PC-9 (cell line): ENCODE results near the gene TF.

Experiments
- EZH2 ChIP-seq: fragments of 200-600 bp; sonication (generic); IDR thresholded peaks from 2 replicates; pipeline ENCODE4 v1.8.0; 2017; ENCODE audit warnings: antibody characterized with exemption, low read depth
- TF ChIP-seq, protein P1 (sequence below): fragments of 200-600 bp; sonication (generic); conservative IDR thresholded peaks from 2 replicates; pipeline ENCODE4 v1.6.1; 2017; ENCODE audit warnings: mixed run types, antibody characterized with exemption, mild to moderate bottlenecking, moderate library complexity

GRCh38 chr3:133812872-133813271, 66.7 kb downstream of the TF start:
- TF ChIP-seq, protein P1, sequence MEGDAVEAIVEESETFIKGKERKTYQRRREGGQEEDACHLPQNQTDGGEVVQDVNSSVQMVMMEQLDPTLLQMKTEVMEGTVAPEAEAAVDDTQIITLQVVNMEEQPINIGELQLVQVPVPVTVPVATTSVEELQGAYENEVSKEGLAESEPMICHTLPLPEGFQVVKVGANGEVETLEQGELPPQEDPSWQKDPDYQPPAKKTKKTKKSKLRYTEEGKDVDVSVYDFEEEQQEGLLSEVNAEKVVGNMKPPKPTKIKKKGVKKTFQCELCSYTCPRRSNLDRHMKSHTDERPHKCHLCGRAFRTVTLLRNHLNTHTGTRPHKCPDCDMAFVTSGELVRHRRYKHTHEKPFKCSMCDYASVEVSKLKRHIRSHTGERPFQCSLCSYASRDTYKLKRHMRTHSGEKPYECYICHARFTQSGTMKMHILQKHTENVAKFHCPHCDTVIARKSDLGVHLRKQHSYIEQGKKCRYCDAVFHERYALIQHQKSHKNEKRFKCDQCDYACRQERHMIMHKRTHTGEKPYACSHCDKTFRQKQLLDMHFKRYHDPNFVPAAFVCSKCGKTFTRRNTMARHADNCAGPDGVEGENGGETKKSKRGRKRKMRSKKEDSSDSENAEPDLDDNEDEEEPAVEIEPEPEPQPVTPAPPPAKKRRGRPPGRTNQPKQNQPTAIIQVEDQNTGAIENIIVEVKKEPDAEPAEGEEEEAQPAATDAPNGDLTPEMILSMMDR, result no peak
- no peak for TF ChIP-seq EZH2
